Inflammatory macrophage treated with lipopolysaccharide for 4 hours (primary cell): Measurements from ENCODE around the gene L3MBTL4.

Source experiments
- DNase-seq: peaks from one replicate; pipeline ENCODE4 v3.0.0-alpha.2; 2020

Gene L3MBTL4

GRCh38 chr18:5944448-5944847 lies 470.3 kb downstream of the L3MBTL4 start:
- no peak for DNase-seq

GRCh38 chr18:5943514-5943913 lies 471.2 kb downstream of the L3MBTL4 start:
- DNase-seq: no peak

GRCh38 chr18:5942591-5942990 lies 472.1 kb downstream of the L3MBTL4 start:
- no peak for DNase-seq

- no peak for DNase-seq
Measured at GRCh38 chr18:5941890-5942289, 472.8 kb downstream of the L3MBTL4 start.

- DNase-seq: no peak
Measured at GRCh38 chr18:5939801-5940667, 474.7 kb downstream of the L3MBTL4 start.

GRCh38 chr18:5937795-5938194 lies 476.9 kb downstream of the L3MBTL4 start:
- no peak for DNase-seq

GRCh38 chr18:5937121-5937520 lies 477.6 kb downstream of the L3MBTL4 start:
- no peak for DNase-seq

GRCh38 chr18:5930789-5931188 lies 483.9 kb downstream of the L3MBTL4 start:
- no peak for DNase-seq

- no peak for DNase-seq
Measured at GRCh38 chr18:5918205-5918858, 496.4 kb downstream of the L3MBTL4 start.

- no peak for DNase-seq
Measured at GRCh38 chr18:5914951-5915350, 499.8 kb downstream of the L3MBTL4 start.

- DNase-seq: no peak
Measured at GRCh38 chr18:5914016-5914415, 500.7 kb downstream of the L3MBTL4 start.

- no peak for DNase-seq
Measured at GRCh38 chr18:5912566-5912965, 502.1 kb downstream of the L3MBTL4 start.

- no peak for DNase-seq
Measured at GRCh38 chr18:5909125-5909524, 505.6 kb downstream of the L3MBTL4 start.
